Measurements from ENCODE around the gene LPAR5. TPM values are rescaled to one million over a fixed set of nuclear protein-coding genes. Genes with fewer than 3 reads are reported as not detected.

Gene LPAR5
- total RNA-seq, 1 experiment from 2014 or later, result 0.20 TPM

DNA sequence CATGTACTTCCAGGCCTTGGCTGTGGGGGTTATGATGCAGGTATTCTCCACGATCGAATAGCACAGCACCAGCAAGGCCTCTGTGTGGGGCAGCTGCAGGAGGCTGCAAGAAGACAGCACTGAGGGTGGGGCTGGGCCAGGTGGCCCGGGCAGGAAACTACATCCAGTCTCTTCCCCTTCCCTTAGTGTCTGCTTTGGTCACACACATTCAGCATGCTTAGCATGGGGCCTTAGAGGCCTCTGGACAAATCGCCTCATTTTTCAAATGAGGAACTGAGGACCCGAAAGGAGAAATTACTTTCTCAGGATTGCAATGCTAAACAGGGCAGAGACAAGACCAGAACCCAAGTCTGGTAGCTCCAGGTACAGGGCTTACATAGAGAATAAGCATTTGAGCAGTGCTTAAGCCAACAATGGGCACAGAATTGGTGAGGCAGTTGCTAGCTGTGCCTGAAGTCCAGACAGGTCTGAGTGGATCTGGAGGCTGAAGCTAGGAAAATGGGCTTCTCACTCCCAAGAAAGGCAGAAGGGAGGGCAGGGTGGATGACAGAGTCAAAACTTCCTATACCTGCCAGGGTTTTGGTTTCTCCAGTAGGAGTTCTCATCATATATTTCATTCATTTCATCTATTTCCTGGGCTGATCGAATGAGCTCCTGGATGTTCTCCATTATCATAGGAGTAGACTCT lies 8.0 kb upstream of the LPAR5 start:
- H3K36me3 ChIP-seq (ENCODE audit: control insufficient read depth, insufficient read depth, low read length), result no peaks in the 10 kb centered on the region
- intact Hi-C loops (cut with micrococcal nuclease; ENCODE audit: unreplicated experiment), result no loop called here
- BruUV-seq (replicated peaks), result no TSS peak
- H3K4me1 ChIP-seq, result no peaks in the 10 kb centered on the region
- Mint-ChIP-seq H3K27me3 (ENCODE audit: insufficient read depth, unreplicated experiment) (peaks cover 18% of the 10 kb centered on the region), H3K9me3 (ENCODE audit: unreplicated experiment) (peaks cover 19% of the 10 kb centered on the region), H3K36me3 (ENCODE audit: insufficient read depth, unreplicated experiment) (peaks cover 16% of the 10 kb centered on the region), H3K27ac (ENCODE audit: unreplicated experiment) (no peak overlapping the region), H3K4me3 (ENCODE audit: unreplicated experiment) (no peak overlapping the region), H3K4me1 (ENCODE audit: low read depth, unreplicated experiment) (peaks cover 7% of the 10 kb centered on the region)
- H3K27me3 ChIP-seq (replicated peaks; ENCODE audit: control insufficient read depth, insufficient read depth, low read length), result no peaks in the 10 kb centered on the region
- no peak for DNase-seq
- no peak overlapping the region for H3K4me3 ChIP-seq (ENCODE audit: low read depth, low read length)
- TF ChIP-seq, protein P1, sequence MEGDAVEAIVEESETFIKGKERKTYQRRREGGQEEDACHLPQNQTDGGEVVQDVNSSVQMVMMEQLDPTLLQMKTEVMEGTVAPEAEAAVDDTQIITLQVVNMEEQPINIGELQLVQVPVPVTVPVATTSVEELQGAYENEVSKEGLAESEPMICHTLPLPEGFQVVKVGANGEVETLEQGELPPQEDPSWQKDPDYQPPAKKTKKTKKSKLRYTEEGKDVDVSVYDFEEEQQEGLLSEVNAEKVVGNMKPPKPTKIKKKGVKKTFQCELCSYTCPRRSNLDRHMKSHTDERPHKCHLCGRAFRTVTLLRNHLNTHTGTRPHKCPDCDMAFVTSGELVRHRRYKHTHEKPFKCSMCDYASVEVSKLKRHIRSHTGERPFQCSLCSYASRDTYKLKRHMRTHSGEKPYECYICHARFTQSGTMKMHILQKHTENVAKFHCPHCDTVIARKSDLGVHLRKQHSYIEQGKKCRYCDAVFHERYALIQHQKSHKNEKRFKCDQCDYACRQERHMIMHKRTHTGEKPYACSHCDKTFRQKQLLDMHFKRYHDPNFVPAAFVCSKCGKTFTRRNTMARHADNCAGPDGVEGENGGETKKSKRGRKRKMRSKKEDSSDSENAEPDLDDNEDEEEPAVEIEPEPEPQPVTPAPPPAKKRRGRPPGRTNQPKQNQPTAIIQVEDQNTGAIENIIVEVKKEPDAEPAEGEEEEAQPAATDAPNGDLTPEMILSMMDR (IDR thresholded peaks at IDR 0.05; ENCODE audit: insufficient read depth in 1 of 2, low read depth in 1 of 2, low read length in 1 of 2, severe bottlenecking in 1 of 2, unreplicated experiment in 1 of 2), result no peak
- H3K9me3 ChIP-seq, result peaks cover 18% of the 10 kb centered on the region
- ChIA-PET CTCF (no interaction called here), POLR2A (no interaction called here)

DNA sequence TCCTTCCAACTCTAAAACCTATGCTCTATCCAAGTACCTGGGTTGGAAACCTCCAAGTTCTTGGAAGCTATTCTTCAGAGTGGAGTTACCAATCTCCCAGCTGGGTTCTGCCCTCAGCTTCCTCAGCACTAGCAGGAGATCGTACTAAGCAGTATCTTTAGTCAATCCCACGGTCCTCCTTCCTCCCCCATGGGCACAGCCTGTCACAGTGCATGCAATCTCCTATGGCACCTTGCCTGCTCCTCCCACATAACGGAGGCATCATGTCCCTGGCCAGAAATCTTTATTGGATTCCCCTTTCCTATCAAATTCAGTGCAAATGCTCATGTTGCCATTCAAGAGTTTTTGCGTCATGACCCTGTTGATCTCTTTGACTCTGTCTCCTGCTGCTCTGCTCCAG lies 5.4 kb upstream of the LPAR5 start:
- ChIA-PET CTCF (no interaction called here), POLR2A (no interaction called here)
- H3K4me1 Mint-ChIP-seq (ENCODE audit: low read depth, unreplicated experiment), result no peaks in the 10 kb centered on the region
- DNase-seq, result no peak
- H3K27me3 ChIP-seq (replicated peaks; ENCODE audit: control insufficient read depth, insufficient read depth, low read length), result no peaks in the 10 kb centered on the region
- peaks cover 18% of the 10 kb centered on the region for H3K27me3 Mint-ChIP-seq (ENCODE audit: insufficient read depth, unreplicated experiment)
- TF ChIP-seq, protein P1 (IDR thresholded peaks at IDR 0.05; ENCODE audit: insufficient read depth in 1 of 2, low read depth in 1 of 2, low read length in 1 of 2, severe bottlenecking in 1 of 2, unreplicated experiment in 1 of 2), result no peak
- BruUV-seq (replicated peaks), result no TSS peak
- H3K27ac Mint-ChIP-seq (ENCODE audit: unreplicated experiment), result no peak overlapping the region
- H3K4me3 ChIP-seq (ENCODE audit: low read depth, low read length), result no peak overlapping the region
- H3K36me3 Mint-ChIP-seq (ENCODE audit: insufficient read depth, unreplicated experiment), result peaks cover under 1% of the 10 kb centered on the region
- H3K4me1 ChIP-seq, result no peaks in the 10 kb centered on the region
- H3K36me3 ChIP-seq (ENCODE audit: control insufficient read depth, insufficient read depth, low read length), result no peaks in the 10 kb centered on the region
- peaks cover 18% of the 10 kb centered on the region for H3K9me3 ChIP-seq
- no peak overlapping the region for H3K4me3 Mint-ChIP-seq (ENCODE audit: unreplicated experiment)
- peaks cover 19% of the 10 kb centered on the region for H3K9me3 Mint-ChIP-seq (ENCODE audit: unreplicated experiment)
- intact Hi-C loops (cut with micrococcal nuclease; ENCODE audit: unreplicated experiment), result no loop called here

DNA sequence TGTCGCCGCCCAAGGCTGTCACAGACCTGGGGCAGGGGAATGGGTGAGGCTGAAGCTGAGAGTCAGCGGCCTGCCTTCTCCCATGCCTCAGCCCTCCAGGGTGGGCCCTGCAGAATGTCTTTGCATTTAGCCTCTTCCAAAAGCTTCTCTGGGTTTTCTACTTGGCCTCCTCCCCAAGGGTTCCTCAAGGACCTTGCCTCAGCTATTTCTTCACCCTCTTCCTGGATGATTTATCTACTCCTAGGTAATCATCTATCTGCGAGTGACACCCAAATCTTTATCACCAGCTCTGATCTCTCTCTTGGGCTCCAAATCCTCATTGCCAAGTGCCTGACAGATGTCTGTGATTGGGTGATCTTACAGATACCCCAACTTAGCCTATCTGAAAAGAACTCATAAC lies 4.7 kb upstream of the LPAR5 start:
- POLR2A ChIA-PET, result no interaction called here
- no peak overlapping the region for H3K27ac Mint-ChIP-seq (ENCODE audit: unreplicated experiment)

More for the DNA sequence above, 4.7 kb upstream of the LPAR5 start:
- intact Hi-C loops (cut with micrococcal nuclease; ENCODE audit: unreplicated experiment), result no loop called here
- Mint-ChIP-seq H3K4me1 (ENCODE audit: low read depth, unreplicated experiment) (no peaks in the 10 kb centered on the region), H3K36me3 (ENCODE audit: insufficient read depth, unreplicated experiment) (no peaks in the 10 kb centered on the region), H3K4me3 (ENCODE audit: unreplicated experiment) (no peak overlapping the region), H3K9me3 (ENCODE audit: unreplicated experiment) (peaks cover 19% of the 10 kb centered on the region), H3K27me3 (ENCODE audit: insufficient read depth, unreplicated experiment) (peaks cover 18% of the 10 kb centered on the region)
- Histone ChIP-seq H3K36me3 (ENCODE audit: control insufficient read depth, insufficient read depth, low read length) (no peaks in the 10 kb centered on the region), H3K9me3 (peaks cover 18% of the 10 kb centered on the region), H3K4me3 (ENCODE audit: low read depth, low read length) (no peak overlapping the region), H3K4me1 (no peaks in the 10 kb centered on the region), H3K27me3 (replicated peaks; ENCODE audit: control insufficient read depth, insufficient read depth, low read length) (no peaks in the 10 kb centered on the region)
- BruUV-seq (replicated peaks), result no TSS peak
- TF ChIP-seq, protein P1 (IDR thresholded peaks at IDR 0.05; ENCODE audit: insufficient read depth in 1 of 2, low read depth in 1 of 2, low read length in 1 of 2, severe bottlenecking in 1 of 2, unreplicated experiment in 1 of 2), result no peak
- CTCF ChIA-PET, result interaction anchor here (1.4 kb wide), 1 partner anchor 49 kb away, joined by 5 read pairs; the partner anchor contains the start of gene ZNF384
- DNase-seq, result no peak

Data from Caco-2 (cell line).